Neural progenitor cell (in vitro differentiated cells): ENCODE measurements around the gene CA14. TPM values are rescaled to one million over a fixed set of nuclear protein-coding genes. Genes with fewer than 3 reads are reported as not detected.
A peak's percentile ranks its signal among the peaks of the same experiment; 100 is the strongest.

Experiments used
- DNase-seq: peaks from one replicate; pipeline ENCODE4 v3.0.0-alpha.2; 2016; ENCODE audit warnings: low spot score
- H2AFZ ChIP-seq: fragments of 200-600 bp; sonication (generic); replicated peaks from 2 replicates; pipeline ENCODE4 v1.6.1; 2016; ENCODE audit warnings: antibody characterized with exemption
- H3F3A ChIP-seq: fragments of 200-600 bp; sonication (generic); 2 replicates; pipeline ENCODE4 v1.6.1; 2016; ENCODE audit warnings: antibody characterized with exemption, low read depth
- H3K27ac ChIP-seq: fragments of 200-600 bp; sonication (generic); 2 replicates; pipeline ENCODE4 v1.5.1; 2016; ENCODE audit warnings: mild to moderate bottlenecking
- H3K27me3 ChIP-seq: fragments of 200-600 bp; sonication (generic); 2 replicates; pipeline ENCODE4 v1.6.1; 2016; ENCODE audit warnings: mild to moderate bottlenecking, moderate library complexity
- H3K36me3 ChIP-seq: fragments of 200-600 bp; sonication (generic); 2 replicates; pipeline ENCODE4 v1.5.1; 2016
- H3K4me1 ChIP-seq: fragments of 200-600 bp; sonication (generic); 2 replicates; pipeline ENCODE4 v1.6.1; 2016; ENCODE audit warnings: mixed run types
- H3K4me2 ChIP-seq: fragments of 200-600 bp; sonication (generic); 2 replicates; pipeline ENCODE4 v1.6.1; 2016
- H3K4me3 ChIP-seq: fragments of 200-600 bp; sonication (generic); 2 replicates; pipeline ENCODE4 v1.5.1; 2016
- H3K79me2 ChIP-seq: fragments of 200-600 bp; sonication (generic); 2 replicates; pipeline ENCODE4 v1.6.1; 2016; ENCODE audit warnings: low read depth
- H3K9ac ChIP-seq: fragments of 200-600 bp; sonication (generic); 2 replicates; pipeline ENCODE4 v1.6.1; 2016
- H3K9me3 ChIP-seq: fragments of 200-600 bp; sonication (generic); 2 replicates; pipeline ENCODE4 v1.5.1; 2016; ENCODE audit warnings: low read depth
- H4K20me1 ChIP-seq: fragments of 200-600 bp; sonication (generic); 2 replicates; pipeline ENCODE4 v1.6.1; 2016; ENCODE audit warnings: low read depth
- H3K27ac Mint-ChIP-seq: 3 replicates; pipeline ENCODE4 v1.8.0; 2021; ENCODE audit warnings: mixed read lengths
- H3K27me3 Mint-ChIP-seq: 2 replicates; pipeline ENCODE4 v1.8.0; 2022; ENCODE audit warnings: low read depth, mild to moderate bottlenecking, inconsistent platforms, moderate library complexity, mixed read lengths; ENCODE audit not compliant: insufficient read depth
- H3K36me3 Mint-ChIP-seq: 3 replicates; pipeline ENCODE4 v1.8.0; 2021; ENCODE audit warnings: mixed read lengths
- H3K4me1 Mint-ChIP-seq: 3 replicates; pipeline ENCODE4 v1.8.0; 2021; ENCODE audit warnings: mixed read lengths
- H3K4me3 Mint-ChIP-seq: 3 replicates; pipeline ENCODE4 v1.8.0; 2021; ENCODE audit warnings: mild to moderate bottlenecking, moderate library complexity, mixed read lengths
- H3K9me3 Mint-ChIP-seq: 3 replicates; pipeline ENCODE4 v1.8.0; 2020; ENCODE audit warnings: mixed read lengths
- EZH2 ChIP-seq: fragments of 200-600 bp; sonication (generic); IDR thresholded peaks from 2 replicates; pipeline ENCODE4 v1.6.1; 2017; ENCODE audit warnings: antibody characterized with exemption, mild to moderate bottlenecking, moderate library complexity
- EZH2phosphoT487 ChIP-seq: fragments of 200-600 bp; sonication (generic); IDR thresholded peaks from 2 replicates; pipeline ENCODE4 v1.6.1; 2017; ENCODE audit warnings: antibody characterized with exemption
- total RNA-seq: library from RNA; depleted of rRNA; stranded (reverse); fragments of >200 nt; gene quantifications from 2 replicates; pipeline ENCODE4 v1.2.3, GENCODE V29; 2015; ENCODE audit warnings: low replicate concordance
- TF ChIP-seq, protein P1 (sequence below): fragments of 200-600 bp; sonication (generic); IDR thresholded peaks from 2 replicates; pipeline ENCODE4 v1.5.1; 2017; ENCODE audit warnings: antibody characterized with exemption, mild to moderate bottlenecking

Gene CA14
- total RNA-seq, 1 donor from 2014 or later = 56.4 TPM

DNA sequence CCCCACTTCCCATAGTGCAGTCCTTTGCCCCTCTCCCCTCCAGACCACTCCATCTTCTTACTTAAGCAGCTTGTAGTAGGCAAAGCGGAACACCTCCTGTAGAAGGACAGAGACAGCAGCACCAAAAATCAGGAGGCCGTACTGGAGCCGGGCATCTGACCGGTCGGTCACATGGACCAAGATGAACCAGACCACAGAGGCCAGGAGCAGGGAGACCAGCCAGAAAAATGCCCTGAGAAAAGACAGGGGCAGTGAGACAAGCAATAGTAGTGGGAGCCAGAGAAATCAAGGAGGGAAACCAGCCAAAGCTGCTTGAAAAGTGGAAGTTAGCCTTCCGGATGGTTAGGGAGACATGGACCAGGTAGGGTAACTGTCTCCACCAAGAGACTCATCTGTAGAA is 10.3 kb downstream of the CA14 start:
- H3K27me3 Mint-ChIP-seq = peaks cover 4% of the 10 kb centered on the region
- Histone ChIP-seq H3K27ac (no peak overlapping the region), H3K36me3 (no peaks in the 10 kb centered on the region), H3K4me3 (peak overlapping the region; percentile 81), H2AFZ (no peak overlapping the region), H3K9me3 (no peaks in the 10 kb centered on the region), H4K20me1 (peaks cover 3% of the 10 kb centered on the region), H3K79me2 (peaks cover 24% of the 10 kb centered on the region), H3K4me2 (peak overlapping the region; percentile 98), H3K9ac (peak overlapping the region; percentile 89), H3K27me3 (no peaks in the 10 kb centered on the region), H3F3A (peaks cover 37% of the 10 kb centered on the region), H3K4me1 (peaks cover 18% of the 10 kb centered on the region)
- H3K36me3 Mint-ChIP-seq = peaks cover 8% of the 10 kb centered on the region
- peak overlapping the region; percentile 95 for H3K4me3 Mint-ChIP-seq
- peak overlapping the region; percentile 79 for H3K27ac Mint-ChIP-seq
- peaks cover 45% of the 10 kb centered on the region for H3K4me1 Mint-ChIP-seq
- TF ChIP-seq, protein P1, sequence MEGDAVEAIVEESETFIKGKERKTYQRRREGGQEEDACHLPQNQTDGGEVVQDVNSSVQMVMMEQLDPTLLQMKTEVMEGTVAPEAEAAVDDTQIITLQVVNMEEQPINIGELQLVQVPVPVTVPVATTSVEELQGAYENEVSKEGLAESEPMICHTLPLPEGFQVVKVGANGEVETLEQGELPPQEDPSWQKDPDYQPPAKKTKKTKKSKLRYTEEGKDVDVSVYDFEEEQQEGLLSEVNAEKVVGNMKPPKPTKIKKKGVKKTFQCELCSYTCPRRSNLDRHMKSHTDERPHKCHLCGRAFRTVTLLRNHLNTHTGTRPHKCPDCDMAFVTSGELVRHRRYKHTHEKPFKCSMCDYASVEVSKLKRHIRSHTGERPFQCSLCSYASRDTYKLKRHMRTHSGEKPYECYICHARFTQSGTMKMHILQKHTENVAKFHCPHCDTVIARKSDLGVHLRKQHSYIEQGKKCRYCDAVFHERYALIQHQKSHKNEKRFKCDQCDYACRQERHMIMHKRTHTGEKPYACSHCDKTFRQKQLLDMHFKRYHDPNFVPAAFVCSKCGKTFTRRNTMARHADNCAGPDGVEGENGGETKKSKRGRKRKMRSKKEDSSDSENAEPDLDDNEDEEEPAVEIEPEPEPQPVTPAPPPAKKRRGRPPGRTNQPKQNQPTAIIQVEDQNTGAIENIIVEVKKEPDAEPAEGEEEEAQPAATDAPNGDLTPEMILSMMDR = no peak
- no peak for TF ChIP-seq EZH2
- TF ChIP-seq EZH2phosphoT487 = no peak
- H3K9me3 Mint-ChIP-seq = no peaks in the 10 kb centered on the region
- DNase-seq = no peak

DNA sequence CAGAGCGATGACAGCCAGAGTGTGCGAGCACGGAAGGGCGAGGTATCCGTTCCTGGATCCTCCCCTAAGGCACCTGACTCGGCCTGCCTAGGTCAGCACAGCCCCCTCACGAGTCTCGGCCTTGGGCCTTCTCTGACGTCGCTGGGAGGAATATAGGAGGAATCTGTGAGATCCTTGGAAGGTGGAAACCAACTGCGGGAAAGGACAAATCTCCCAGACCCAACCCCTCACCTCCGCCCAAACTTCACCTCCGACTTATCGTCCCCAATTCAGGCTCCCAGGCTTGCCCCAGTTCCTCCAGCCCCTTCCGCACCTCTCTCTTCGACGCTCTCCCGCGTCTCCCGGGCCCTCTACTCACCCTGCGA is 10.7 kb downstream of the CA14 start:
- H3K79me2 ChIP-seq = peaks cover 29% of the 10 kb centered on the region
- Mint-ChIP-seq H3K4me1 (peaks cover 49% of the 10 kb centered on the region), H3K27ac (peak overlapping the region; percentile 79), H3K36me3 (peaks cover 8% of the 10 kb centered on the region), H3K27me3 (peaks cover 4% of the 10 kb centered on the region), H3K4me3 (peak overlapping the region; percentile 95), H3K9me3 (no peaks in the 10 kb centered on the region)
- no peaks in the 10 kb centered on the region for H3K9me3 ChIP-seq
- H4K20me1 ChIP-seq = peaks cover 3% of the 10 kb centered on the region
- peaks cover 33% of the 10 kb centered on the region for H3F3A ChIP-seq
- H3K36me3 ChIP-seq = no peaks in the 10 kb centered on the region
- no peaks in the 10 kb centered on the region for H3K27me3 ChIP-seq
- H3K4me1 ChIP-seq = peaks cover 22% of the 10 kb centered on the region
- TF ChIP-seq EZH2phosphoT487 = no peak
- TF ChIP-seq, protein P1 = no peak
- no peak for TF ChIP-seq EZH2
- peak overlapping the region; percentile 89 for H3K9ac ChIP-seq
- H2AFZ ChIP-seq = no peak overlapping the region
- no peak overlapping the region for H3K27ac ChIP-seq
- peak overlapping the region; percentile 81 for H3K4me3 ChIP-seq
- DNase-seq = peak; percentile 40
- peak overlapping the region; percentile 98 for H3K4me2 ChIP-seq

DNA sequence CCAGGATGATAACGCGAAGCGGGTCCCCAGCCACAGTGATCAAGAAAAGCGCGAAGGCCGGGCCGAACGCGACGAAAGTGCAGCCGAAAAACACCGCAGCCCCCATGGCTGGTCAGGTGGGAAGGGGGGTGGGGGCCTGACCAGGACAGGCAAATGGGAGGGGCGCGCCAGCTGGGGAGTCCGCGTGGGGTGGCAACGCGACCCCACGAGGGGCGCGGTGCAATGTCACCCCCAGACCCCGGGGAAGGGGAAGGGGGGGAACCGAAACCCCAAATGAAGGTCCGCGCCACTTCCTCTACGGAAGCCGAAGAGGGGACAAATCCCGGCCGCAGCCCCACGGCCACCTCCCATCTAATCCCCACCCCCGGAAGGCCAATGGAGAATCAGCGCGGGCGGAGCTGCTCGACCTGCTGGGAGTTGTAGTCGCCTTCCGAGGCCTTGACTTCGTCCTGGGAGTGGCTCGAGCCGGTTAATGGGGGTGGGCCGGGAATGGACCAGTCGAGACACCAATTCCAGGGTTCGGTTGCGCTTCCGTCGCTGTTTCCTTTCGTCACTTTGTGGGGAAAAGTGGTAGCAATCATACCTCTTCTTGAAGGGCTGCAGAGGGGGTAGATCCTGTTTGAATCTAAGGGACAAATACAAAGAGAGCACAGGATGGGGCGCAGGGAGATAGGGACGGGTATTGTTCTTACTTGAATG is 11.3 kb downstream of the CA14 start, which contains the start of gene APH1A:
Gene APH1A, minus strand, starts transcription at position 312 of the 699 bp plus-strand sequence. Its CDS starts 206 bp downstream, at position 106.
- peaks cover 8% of the 10 kb centered on the region for H3K36me3 Mint-ChIP-seq
- TF ChIP-seq, protein P1 = no peak
- TF ChIP-seq EZH2 = no peak
- no peak for TF ChIP-seq EZH2phosphoT487
- H3K9me3 Mint-ChIP-seq = no peaks in the 10 kb centered on the region
- H3K9ac ChIP-seq = peak within 1 kb of the TSS; percentile 89
- H3K4me3 Mint-ChIP-seq = peak within 1 kb of the TSS; percentile 95
- peak within 1 kb of the TSS; percentile 98 for H3K27ac Mint-ChIP-seq
- peaks cover 3% of the 10 kb centered on the region for H4K20me1 ChIP-seq
- peaks cover 27% of the 10 kb centered on the region for H3K4me1 ChIP-seq
- peaks cover 4% of the 10 kb centered on the region for H3K27me3 Mint-ChIP-seq
- H3K4me3 ChIP-seq = peak within 1 kb of the TSS; percentile 81
- no peaks in the 10 kb centered on the region for H3K9me3 ChIP-seq
- peaks cover 55% of the 10 kb centered on the region for H3K4me1 Mint-ChIP-seq
- no peaks in the 10 kb centered on the region for H3K36me3 ChIP-seq
- H3K4me2 ChIP-seq = peak within 1 kb of the TSS; percentile 98
- DNase-seq = peak; percentile 98
- H3F3A ChIP-seq = peaks cover 36% of the 10 kb centered on the region
- peak within 1 kb of the TSS; percentile 54 for H2AFZ ChIP-seq
- H3K79me2 ChIP-seq = peaks cover 34% of the 10 kb centered on the region
- H3K27me3 ChIP-seq = no peaks in the 10 kb centered on the region
- H3K27ac ChIP-seq = peak within 1 kb of the TSS; percentile 17
